NCI-H1105 (cell line): ENCODE results near the gene TNFSF10.
"Not testable (repeated sequence)": the region's sequence is repeated elsewhere in the genome, so short reads cannot be mapped to it uniquely, and the experiment has no call there.

ENCODE experiments used
- DNase-seq: peaks from one replicate; lab custom pipeline; 2025; lab: John Stamatoyannopoulos, UW

The TNFSF10 gene

DNA sequence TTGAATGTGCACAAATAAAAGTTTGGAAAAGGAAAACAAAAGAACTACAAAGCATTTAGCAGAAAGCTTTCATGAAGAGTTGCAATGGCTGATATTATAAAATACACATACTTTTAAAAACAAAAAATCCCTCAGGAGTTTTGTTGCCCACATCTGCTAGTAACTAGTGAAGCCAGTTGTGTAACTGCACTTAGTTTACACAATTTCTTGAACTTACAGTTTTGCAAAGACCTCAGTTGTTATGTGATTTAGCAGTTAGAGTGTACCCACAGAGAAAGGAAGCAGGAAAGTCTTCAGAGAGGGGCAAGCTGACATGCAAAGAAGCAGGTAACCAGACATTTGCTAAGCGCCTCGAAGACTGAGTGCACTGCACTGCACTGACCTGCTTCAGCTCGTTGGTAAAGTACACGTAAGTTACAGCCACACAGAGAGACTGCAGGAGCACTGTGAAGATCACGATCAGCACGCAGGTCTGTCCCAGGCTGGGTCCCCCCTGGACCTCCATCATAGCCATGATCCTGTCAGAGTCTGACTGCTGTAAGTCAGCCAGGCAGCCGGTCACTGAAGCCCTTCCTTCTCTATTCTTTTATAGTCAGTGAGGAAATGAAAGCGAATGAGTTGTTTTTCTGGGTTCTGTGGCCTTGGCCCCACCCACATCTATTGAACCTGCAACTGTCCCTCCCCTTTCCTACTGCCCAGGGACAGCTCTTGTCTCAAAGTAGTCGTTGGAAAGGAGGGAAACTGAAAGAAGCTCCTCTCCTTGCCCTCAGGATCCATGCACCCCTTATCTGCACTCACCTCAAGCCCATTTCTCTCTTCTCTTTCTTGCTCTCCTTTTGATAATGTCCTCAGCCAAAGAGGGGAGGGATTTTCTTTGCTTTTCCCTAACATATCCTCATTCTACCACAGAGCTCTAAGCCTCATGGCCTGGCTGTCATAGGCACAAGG, at the start of gene TNFSF10:
TSS of gene TNFSF10 (minus strand) at position 560 of the 948 bp plus-strand sequence. CDS start at position 514, 46 bp downstream.
- no peak for DNase-seq

DNA sequence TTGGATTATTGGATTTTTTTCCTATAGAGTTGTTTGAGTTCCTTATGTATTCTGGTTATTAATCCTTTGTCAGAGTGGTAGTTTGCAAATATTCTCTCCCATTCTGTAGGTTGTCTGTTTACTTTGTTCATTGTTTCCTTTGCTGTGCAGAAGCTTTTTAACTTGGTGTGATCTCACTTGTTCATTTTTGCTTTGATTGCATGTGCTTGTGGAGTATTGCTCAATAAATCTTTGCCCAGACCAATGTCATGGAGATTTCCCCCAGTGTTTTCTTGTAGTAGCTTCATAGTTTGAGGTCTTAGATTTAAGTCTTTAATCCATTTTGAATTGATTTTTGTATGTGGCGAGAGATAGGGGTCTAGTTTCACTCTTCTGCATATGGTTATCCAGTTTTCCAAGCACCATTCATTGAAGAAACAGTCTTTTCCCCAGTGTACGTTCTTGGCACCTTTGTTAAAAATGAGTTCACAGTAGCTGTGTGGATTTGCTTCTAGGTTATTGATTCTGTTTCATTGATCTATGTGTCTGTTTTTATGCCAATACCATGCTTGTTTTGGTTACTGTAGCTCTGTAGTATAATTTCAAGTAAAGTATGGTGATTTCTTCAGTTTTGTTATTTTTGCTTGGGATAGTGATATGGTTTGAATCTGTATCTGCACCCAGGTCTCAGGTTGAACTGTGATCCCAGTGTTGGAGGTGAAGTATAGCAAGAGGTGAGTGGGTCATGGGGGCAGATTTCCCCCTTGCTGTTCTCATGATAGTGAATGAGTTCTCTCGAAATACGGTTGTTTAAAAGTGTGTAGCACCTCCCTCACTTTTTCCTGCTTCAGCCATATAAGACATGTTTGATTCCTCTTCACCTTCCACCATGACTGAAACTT, 46.1 kb upstream of the TNFSF10 start:
- DNase-seq, result no peak

DNA sequence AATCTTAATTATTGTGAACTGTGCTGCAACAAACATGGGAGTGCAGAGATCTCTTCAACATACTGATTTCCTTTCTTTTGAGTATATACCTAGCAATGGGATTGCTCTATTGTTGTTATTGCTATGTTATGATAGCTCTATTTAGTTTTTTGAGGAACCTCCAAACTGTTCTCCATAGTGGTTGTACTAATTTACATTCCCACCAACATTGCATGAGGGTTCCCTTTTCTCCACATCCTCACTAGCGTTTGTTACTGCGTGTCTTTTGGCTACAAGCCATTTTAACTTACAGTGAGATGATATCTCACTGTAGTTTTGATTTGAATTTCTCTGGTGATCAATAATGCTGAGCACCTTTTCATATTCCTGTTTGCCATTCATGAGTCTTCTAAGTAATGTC, 45.5 kb upstream of the TNFSF10 start:
- no peak for DNase-seq

DNA sequence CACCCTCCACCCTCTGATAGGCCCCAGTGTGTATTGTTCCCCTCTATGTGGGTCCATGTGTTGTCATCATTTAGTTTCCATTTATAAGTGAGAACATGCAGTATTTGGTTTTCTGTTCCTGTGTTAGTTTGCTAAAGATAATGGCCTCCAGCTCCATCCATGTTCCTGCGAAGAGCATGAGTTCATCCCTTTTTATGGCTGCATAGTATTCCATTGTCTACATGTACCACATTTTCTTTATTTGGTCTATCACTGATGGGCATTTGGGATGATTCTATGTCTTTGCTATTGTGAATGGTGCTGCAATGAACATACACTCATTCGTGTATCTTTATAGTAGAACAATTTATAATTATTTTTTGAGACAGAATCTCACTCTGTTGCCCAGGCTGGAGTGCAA, 43.6 kb upstream of the TNFSF10 start:
- DNase-seq, result not testable (repeated sequence)

DNA sequence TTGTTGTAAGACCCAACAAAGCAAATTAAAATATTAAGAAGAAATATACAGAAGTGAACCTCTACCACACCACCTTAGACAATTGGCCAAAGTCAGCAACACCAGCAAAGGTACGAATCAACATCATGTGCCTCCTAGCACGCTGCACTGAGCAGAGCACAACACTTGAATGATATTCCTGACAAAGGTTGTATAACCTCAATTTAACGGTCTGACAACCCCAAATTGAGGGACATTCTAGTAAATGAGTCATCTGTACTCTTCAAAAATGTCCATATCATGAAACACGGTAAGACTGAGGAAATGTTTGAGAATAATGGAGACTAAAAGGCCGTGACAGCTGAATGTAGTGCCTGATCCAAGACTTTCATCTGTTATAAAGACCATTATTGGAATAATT, 41.3 kb upstream of the TNFSF10 start:
- no peak for DNase-seq

DNA sequence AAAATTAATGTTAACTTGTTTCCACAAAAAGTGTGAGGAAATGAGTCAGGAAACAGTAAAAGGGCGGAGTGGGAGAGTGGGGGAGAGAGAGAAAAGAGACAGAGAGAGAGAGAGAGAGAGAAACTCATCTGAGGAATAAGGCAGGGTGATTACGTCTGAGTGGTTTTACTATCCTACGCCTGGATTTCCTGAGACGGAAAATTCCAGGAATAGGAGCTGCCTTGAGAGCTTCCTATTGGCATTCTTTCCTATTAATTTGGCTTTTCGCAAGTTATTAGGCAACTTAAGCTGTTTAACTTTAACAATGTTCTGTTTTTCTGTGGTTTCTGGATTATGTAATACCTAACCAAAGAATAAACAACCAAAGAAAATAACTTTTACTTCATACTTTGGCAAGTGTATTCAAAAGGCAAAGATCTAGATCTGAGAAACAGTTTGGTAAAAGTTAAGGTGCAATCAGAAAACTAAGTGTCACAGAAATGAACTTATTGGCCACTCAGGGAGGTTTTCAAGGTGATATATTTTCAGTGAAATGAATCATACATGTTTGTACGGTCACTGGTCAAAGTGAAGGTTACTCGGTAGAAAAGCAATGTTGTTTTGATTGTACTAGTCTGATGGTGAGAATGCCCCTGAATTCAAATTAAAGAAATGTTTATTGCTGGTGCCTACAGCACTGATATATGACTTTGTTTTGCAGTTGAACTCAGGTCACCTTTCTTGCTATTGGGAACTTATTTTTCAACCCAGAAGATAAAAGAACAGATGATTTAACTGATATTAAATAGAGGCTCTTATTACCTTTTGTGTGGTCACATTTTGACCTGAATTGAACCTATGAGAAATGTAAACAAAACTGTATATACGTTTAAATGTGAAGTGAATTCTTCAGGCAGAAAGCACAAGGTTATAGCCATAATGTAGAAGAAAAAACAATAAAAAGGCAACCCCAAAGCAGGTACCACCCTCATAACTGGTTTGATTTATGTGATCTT, 39.9 kb upstream of the TNFSF10 start:
- no peak for DNase-seq

DNA sequence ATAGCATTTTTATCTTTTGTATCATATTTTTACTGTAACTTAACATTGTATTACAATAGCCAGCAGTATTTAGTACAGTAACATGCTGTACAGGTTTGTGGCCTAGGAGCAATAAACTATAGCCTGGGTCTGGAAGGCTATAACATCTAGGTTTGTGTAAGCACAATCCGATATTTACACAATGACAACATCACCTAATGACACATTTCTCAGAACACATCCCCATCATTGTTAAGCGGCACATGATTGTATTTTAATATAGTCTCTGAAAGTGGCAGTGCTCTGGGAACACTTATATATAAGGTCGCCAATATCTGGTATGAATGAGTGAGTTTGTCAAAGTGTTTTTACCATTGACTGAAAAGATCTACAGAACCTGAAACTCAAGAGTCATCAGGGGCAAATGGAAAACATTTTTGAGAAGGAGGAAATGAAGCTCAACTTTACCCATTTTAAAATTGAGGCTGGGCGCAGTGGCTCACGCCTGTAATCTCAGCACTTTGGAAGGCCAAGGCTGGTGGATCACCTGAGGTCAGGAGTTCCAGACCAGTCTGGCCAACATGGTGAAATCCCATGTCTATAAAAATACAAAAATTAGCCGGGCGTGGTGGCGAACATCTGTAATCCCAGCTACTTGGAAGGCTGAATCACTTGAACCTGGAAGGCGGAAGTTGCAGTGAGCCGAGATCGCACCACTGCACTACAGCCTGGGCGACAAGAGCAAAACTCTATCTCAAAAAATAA, 38.8 kb upstream of the TNFSF10 start:
- no peak for DNase-seq

DNA sequence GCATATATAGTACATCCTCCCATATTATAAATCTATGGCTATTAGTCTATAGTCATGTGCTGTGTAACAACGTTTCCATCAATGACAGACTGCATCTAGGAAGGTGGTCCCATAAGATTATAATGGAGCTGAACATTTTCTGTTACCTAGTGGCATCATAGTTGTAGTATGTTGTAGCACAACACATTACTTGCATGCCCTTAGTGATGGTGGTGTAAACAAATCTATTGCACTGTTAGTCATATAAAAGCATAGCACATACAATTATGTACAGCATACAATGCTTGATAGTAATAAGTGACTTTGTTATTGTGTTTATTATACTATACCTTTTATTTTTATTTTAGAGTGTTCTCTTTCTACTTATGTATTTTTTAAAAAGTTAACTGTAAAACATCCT, 37.4 kb upstream of the TNFSF10 start:
- no peak for DNase-seq

DNA sequence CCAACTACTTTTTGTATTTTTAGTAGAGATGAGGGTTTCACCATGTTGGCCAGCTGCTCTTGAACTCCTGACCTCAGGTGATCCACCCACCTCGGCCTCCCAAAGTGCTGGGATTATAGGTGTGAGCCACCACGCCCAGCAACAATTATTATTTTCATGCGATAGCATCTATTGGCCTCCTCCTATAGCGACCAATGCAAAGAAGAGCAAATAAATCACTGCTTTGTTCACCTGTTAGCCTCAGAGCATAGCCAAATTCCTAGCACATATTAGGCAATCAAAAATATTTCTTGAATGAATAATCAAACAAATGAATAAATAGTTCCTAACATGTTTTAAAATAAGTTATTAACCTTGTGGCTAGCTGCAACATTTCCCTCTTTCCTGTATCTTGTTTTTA, 36.8 kb upstream of the TNFSF10 start:
- DNase-seq, result no peak

DNA sequence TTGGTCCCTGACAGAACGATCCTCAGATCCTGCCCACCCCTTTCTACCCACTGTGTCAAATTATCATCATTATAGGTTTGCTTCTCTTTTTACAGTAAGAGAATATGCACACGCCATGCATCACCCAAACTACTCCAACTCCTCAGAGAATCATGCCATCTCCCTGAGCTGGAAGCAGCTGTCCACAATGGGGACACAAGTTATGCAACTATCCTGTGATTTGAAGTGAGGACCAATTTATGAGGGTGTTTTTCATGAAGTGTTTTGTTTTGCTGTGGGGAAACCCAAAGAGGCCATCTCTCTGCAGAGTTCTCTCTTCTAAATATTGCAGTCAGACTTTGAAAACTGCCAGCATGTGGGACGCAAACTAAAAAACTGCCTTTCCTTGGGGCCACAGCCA, 35.8 kb upstream of the TNFSF10 start:
- no peak for DNase-seq

DNA sequence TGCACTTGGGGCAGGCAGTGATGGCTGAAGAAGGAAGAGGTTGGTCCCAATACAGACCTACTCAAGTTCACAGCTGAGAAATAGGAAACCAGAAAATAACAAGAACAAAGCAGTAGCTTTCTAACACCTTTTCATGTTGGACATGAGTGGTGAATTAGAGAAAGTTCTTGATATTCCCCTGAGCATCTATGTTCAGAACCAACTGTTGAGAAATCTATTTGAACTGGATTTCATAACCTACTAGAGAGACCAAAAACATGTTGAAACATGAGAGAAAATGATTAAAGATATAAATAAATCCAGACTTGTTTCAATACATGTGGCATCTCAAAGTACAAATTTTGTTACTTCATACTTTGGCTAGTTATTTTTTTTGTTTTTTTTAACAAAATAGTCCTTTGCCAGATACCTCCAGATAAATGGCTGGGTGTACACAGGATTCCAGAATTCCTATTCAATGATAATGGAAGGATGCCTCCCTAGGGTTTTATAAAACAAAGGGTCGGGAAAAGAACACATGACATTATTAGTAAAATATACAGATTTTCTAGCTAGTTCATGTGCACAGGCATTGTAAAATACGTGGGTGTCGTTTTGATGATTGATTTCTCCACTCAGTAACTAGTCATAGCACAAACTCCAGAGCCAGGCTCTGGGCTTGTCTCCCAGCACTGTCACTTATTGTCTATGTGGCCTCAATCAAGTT, 34.4 kb upstream of the TNFSF10 start:
- no peak for DNase-seq

DNA sequence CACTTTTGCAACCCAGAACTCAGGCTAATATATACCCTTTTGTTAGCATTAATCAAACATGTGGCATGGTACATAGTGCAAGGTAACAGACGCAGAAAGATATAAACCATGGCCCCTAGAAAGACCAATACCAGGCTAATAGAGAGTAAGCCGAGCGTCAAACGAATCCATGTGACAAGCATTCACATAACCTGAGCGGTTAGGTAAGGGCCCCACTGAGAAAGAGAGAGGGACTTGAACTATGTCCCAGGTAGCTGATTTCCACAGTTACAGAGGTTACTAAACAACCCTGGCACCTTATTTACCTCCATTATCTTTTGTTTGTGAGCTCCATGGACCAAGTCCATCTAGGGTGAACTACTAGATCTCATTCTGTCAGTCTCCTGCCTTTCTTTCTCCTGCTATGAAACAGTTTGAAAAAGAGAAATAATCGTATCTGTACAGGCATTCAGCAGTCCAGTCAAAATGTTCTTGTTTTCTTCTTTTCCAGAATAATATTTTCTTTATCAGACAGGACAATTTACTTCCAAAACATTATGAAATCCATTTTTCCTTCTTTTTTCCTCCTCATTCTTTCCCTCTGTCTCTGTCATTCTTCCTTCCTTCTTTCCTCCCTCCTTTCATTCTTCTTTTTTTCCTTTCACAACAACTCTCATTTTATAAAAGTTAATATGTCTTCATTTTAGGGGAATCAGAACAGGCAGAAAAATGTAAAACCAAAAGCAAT, 30.5 kb upstream of the TNFSF10 start:
- no peak for DNase-seq

DNA sequence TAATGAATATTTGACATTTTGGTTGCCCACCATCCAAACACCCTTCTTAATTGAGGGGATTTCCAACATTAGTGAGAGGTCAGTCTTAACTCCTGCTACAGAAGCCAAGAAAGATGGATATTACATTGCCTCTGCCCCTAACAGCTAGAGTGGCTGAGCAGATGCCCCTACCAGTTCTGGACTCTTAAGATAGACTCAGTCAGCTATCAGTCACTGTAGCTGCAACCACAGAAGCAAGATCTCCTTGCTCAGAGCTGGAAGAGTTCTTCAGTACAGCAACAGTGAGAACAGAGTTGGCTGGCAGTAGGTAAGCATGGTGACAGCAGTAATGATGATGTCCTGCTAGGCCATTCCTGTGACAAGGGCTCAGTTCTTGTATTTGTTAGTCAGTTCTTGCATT, 29.4 kb upstream of the TNFSF10 start:
- no peak for DNase-seq

DNA sequence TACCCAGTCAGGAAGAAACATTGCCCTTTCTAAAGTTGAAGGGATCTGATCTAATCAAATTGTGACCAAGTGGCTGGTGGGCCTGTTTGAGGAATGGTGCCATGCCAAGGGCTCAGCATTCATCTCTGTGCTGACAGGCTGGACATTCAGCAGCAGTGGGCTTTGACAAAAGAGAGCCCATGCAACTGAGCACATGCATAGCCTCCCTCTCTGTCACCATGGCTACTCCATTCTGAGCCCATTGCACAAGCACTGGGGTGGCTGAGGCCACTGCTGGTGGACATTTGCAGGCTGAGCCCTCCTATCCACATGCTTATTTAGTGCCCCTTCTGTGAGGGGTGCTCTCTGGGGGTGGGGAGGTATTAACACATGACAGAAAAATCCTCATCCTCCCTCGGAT, 28.6 kb upstream of the TNFSF10 start:
- DNase-seq, result no peak

DNA sequence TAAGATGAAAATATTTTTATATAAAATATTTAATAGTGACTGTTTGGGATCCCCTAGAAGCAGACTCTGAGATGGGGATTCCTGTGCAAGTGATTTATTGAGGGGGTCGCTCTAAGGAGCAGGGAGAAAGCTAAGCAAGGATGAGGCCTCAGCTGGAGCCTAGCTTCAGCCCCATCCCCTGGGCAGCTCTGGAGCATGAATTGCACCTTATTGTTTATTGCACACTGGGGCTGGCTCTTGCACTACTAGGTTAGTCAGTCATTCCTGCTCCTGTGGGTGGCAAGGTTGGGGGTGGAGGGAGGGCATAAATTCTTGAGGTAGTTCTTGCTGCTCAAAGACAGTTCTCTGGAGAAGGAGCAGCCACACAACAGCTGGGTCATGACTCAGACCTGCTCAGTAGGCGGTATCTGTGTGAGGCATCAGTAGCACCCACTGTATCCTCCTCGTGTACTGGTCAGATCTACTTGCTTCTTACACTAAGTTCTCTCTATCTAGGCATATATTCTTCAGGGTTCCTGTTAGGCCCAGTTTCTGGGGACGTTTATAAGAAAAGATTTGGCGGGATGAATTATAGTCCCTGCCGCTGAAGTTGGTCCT, 27.2 kb upstream of the TNFSF10 start:
- DNase-seq, result no peak

DNA sequence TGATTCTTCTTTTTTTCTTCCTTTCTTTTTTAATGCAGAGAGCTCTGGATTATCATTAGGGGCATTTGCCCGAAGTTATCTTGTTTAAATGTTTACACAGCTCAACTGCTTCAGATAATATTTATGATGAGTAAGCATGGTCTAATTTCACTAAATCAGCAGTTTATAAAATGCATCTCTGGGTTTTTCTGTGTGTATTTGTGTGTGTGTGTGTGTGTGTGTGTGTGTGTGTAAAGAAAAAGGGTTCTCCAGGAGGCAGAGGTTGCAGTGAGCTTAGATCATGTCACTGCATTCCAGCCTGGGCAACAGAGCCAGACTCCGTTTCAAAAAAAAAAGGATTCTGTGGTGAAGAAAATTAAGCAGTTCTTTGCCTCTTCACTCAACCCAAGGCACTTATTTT, 25.9 kb upstream of the TNFSF10 start:
- DNase-seq, result no peak

DNA sequence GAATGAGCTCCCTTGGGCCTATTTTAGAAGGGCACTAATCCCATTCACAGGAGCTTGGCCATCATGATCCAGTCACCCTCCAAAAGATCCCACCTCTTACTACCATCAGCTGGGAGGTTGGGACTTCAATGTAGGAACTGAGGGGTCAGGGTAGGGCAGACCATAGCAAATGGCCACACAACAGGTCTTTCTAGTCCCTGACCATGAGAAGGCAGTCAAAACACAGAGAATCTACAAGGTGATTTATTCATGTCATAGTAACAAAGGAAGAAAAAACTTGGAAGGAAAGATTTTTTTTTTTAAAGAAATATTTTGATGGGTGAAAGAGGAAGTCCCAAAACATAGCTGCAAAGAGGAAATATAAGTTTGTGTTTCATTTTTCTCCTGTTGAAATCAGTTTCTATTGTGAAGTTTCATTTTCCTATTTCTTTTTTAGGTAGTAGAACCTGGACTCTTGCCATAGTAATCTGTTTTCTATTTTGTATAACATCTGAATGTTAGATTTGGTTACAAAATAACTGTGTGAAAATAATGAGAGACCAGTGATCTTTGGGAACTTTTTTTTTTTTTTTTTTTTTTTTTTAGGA, 23.5 kb upstream of the TNFSF10 start:
- DNase-seq, result no peak

DNA sequence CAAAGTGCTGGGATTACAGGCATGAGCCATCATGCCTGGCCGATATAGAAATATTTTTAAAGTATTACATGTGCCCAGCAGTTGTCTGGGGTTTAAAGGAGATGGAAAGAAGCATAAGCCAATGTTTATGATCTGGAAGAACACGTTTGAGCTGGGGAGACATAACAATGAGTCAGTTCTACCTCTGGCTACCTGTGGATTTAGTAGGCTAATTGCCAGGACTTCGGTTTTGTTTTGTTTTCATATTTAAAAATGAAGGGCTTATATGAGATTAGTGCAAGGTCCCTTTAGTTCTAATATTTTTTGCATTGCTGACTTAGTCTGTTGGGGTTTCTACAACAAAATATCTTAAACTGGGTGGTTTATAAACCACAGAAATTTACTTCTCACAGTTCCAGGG, 22.9 kb upstream of the TNFSF10 start:
- no peak for DNase-seq

DNA sequence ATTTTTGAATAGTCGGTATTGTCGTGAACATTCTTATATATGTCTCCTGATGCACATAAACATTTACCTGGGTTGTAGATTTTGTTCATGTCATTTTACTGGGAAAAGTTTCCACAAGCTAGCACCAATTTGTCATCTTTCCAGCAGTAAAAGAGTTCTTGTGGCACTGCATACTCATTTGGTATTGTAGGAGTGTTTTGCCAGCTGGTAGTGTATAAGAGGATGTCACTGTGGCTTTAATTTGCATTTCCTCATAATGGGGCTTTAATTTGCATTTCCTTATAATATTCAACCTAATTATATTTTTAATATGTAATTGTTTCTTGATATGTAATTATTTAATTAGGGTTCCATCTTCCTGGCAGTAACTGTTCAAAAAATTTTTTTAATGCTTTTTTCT, 21.2 kb upstream of the TNFSF10 start:
- DNase-seq, result no peak
